K562 (cell line): ENCODE measurements around the gene CHRNB1. TPM values are rescaled to one million over a fixed set of nuclear protein-coding genes. Genes with fewer than 3 reads are reported as not detected.

Experiments
- FOXA1 ChIP-seq: fragments of 450-650 bp; IDR thresholded peaks from 2 replicates; pipeline ENCODE4 v1.6.1; 2016; ENCODE audit warnings: mild to moderate bottlenecking, borderline replicate concordance
- FOXK1 ChIP-seq: sonication (generic); formaldehyde crosslinking; IDR thresholded peaks from 2 replicates; pipeline ENCODE4 v1.8.0; 2022; ENCODE audit warnings: missing genetic modification reagents, mild to moderate bottlenecking, borderline replicate concordance
- HMG20A ChIP-seq: fragments of 450-650 bp; formaldehyde crosslinking; conservative IDR thresholded peaks from 2 replicates; pipeline ENCODE4 v1.4.0; 2020; ENCODE audit warnings: mild to moderate bottlenecking, mixed read lengths
- HNRNPH1 ChIP-seq: fragments of 200-400 bp; formaldehyde crosslinking; optimal IDR thresholded peaks from 2 replicates; pipeline ENCODE3; 2017; ENCODE audit warnings: low read depth, mild to moderate bottlenecking, low read length, moderate library complexity
- HOMEZ ChIP-seq: fragments of 250-450 bp; sonication (Bioruptor Pico); IDR thresholded peaks from 2 replicates; pipeline ENCODE4 v1.4.0; 2020; ENCODE audit warnings: mild to moderate bottlenecking, moderate library complexity
- KLF1 ChIP-seq: fragments of 450-650 bp; IDR thresholded peaks from 2 replicates; pipeline ENCODE4 v1.6.1; 2016; ENCODE audit warnings: missing genetic modification characterization, missing compliant biosample characterization
- MCM5 ChIP-seq: fragments of 450-650 bp; IDR thresholded peaks from 2 replicates; pipeline ENCODE4 v1.6.1; 2016; ENCODE audit warnings: low read depth
- MEF2D ChIP-seq: conservative IDR thresholded peaks from 2 replicates; pipeline ENCODE4 v1.6.1; 2016; ENCODE audit warnings: low read depth, missing genetic modification characterization, missing compliant biosample characterization
- NFE2 ChIP-seq: IDR thresholded peaks from 2 replicates; pipeline ENCODE4 v1.6.1; 2014; ENCODE audit warnings: antibody characterized with exemption, low read depth
- PHTF2 ChIP-seq: fragments of 250-450 bp; sonication (Bioruptor Pico); IDR thresholded peaks from 2 replicates; pipeline ENCODE4 v1.5.0; 2021; ENCODE audit warnings: mild to moderate bottlenecking
- RREB1 ChIP-seq: fragments of 250-450 bp; sonication (Bioruptor Pico); IDR thresholded peaks from 2 replicates; pipeline ENCODE4 v1.4.0; 2020
- RUNX1 ChIP-seq: sonication (generic); IDR thresholded peaks from 2 replicates; pipeline ENCODE4 v1.6.1; 2016; ENCODE audit warnings: antibody characterized with exemption, low read depth
- SLC30A9 ChIP-seq: fragments of 250-450 bp; sonication (Bioruptor Pico); IDR thresholded peaks from 2 replicates; pipeline ENCODE4 v1.8.0; 2022; ENCODE audit warnings: mild to moderate bottlenecking, moderate library complexity
- SREBF1 ChIP-seq: fragments of 150-350 bp; IDR thresholded peaks from 2 replicates; pipeline ENCODE4 v1.6.1; 2014; ENCODE audit warnings: antibody characterized with exemption, low read depth, low read length, borderline replicate concordance
- XRCC5 ChIP-seq: fragments of 200-400 bp; formaldehyde crosslinking; IDR thresholded peaks from 2 replicates; pipeline ENCODE4 v1.6.1; 2017; ENCODE audit warnings: low read depth, mild to moderate bottlenecking, low read length
- ZBTB7A ChIP-seq: IDR thresholded peaks from 2 replicates; pipeline ENCODE4 v1.6.1; 2011; ENCODE audit warnings: low read depth, mild to moderate bottlenecking, low read length, moderate library complexity, borderline replicate concordance; ENCODE audit not compliant: control insufficient read depth
- ZFP1 ChIP-seq: fragments of 450-650 bp; formaldehyde crosslinking; IDR thresholded peaks from 2 replicates; pipeline ENCODE4 v1.4.0; 2020; ENCODE audit warnings: mild to moderate bottlenecking, mixed read lengths
- ZFPM2 ChIP-seq: fragments of 250-450 bp; sonication (Bioruptor Pico); IDR thresholded peaks from 2 replicates; pipeline ENCODE4 v1.5.1; 2022; ENCODE audit warnings: mild to moderate bottlenecking
- ZNF778 ChIP-seq: fragments of 450-650 bp; formaldehyde crosslinking; IDR thresholded peaks from 2 replicates; pipeline ENCODE4 v1.4.0; 2020; ENCODE audit warnings: mild to moderate bottlenecking, moderate library complexity
- polyA plus RNA-seq, 8 experiments: library from polyadenylated mRNA; depleted of rRNA in 4 of 8; stranded (reverse) in 5 of 8; unstranded in 3 of 8; fragments of >200 nt; fragmentation: Nextera tagmentation in 2 of 8; fragmentation: Illumina TruSeq in 1 of 8; extraction: Ambion mirVana in 2 of 8; extraction: Trizol in 1 of 8; gene quantifications; 2 replicates each; pipeline versions ENCODE4 v1.2.1 to v1.2.3, GENCODE V29; 2011 to 2014; ENCODE audit warnings: inconsistent platforms in 1 of 8, missing spikeins in 1 of 8
- total RNA-seq, 7 experiments: library from RNA; depleted of rRNA in 6 of 7; stranded (reverse); fragments of >200 nt in 6 of 7; fragmentation: Illumina TruSeq in 2 of 7; extraction: Trizol in 2 of 7; gene quantifications; 2 replicates each; pipeline versions ENCODE4 v1.2.1 to v1.2.3, GENCODE V29; 2011 to 2021; ENCODE audit warnings: low replicate concordance in 1 of 7
- TF ChIP-seq, protein P1 (sequence below): fragments of 450-650 bp; IDR thresholded peaks from 2 replicates; pipeline ENCODE4 v1.6.1; 2018; ENCODE audit warnings: mild to moderate bottlenecking, low read depth; ENCODE audit not compliant: partially characterized antibody

CHRNB1 gene
- total and polyA plus RNA-seq, 9 of the 15 experiments (the other 6 are each of a cell fraction or from before 2014, with no cell fraction given): 4.7 to 12.3 (median 6.8) TPM

DNA sequence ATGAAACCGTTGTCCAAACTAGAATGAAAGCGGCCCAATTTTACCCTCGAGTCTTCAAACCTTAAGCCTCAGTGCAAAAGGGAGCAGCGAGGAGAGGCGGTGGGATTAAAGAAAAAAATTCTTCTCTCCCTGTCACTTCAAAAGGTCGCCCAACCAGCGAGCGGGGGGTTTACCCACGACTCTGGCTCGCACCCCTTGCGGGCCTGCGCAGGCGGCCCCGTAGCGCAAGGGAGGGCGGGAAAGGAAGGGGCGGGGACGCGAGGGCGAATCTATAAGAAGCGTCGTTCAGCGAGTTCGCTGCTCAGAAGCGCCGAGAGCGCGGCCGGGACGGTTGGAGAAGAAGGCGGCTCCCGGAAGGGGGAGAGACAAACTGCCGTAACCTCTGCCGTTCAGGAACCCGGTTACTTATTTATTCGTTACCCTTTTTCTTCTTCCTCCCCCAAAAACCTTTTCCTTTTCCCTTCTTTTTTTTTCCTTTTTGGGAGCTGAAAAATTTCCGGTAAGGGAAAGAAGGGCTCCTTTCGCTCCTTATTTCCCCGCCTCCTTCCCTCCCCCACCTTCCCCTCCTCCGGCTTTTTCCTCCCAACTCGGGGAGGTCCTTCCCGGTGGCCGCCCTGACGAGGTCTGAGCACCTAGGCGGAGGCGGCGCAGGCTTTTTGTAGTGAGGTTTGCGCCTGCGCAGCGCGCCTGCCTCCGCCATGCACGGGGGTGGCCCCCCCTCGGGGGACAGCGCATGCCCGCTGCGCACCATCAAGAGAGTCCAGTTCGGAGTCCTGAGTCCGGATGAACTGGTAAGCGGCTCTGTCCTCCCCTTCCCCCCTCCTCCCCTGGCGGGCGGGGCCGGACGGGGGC, 39.4 kb downstream of the CHRNB1 start, which contains the start of gene POLR2A (continued):
- TF ChIP-seq HMG20A (CRISPR knock-in tag): no peak
- TF ChIP-seq SREBF1: no peak
- TF ChIP-seq HNRNPH1: no peak
- peak; percentile 27; the same call in 1 of the 2 replicates for TF ChIP-seq ZFP1 (CRISPR knock-in tag)
- TF ChIP-seq, protein P1, sequence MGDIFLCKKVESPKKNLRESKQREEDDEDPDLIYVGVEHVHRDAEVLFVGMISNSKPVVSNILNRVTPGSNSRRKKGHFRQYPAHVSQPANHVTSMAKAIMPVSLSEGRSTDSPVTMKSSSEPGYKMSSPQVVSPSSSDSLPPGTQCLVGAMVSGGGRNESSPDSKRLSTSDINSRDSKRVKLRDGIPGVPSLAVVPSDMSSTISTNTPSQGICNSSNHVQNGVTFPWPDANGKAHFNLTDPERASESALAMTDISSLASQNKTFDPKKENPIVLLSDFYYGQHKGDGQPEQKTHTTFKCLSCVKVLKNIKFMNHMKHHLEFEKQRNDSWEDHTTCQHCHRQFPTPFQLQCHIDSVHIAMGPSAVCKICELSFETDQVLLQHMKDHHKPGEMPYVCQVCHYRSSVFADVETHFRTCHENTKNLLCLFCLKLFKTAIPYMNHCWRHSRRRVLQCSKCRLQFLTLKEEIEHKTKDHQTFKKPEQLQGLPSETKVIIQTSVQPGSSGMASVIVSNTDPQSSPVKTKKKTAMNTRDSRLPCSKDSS: no peak
- TF ChIP-seq PHTF2 (CRISPR knock-in tag): peak; percentile 20; the same call in 1 of the 2 replicates
- TF ChIP-seq FOXK1 (CRISPR knock-in tag): no peak
- peak; percentile 85; the same call in 1 of the 2 replicates for TF ChIP-seq ZBTB7A
- no peak for TF ChIP-seq KLF1
- 0 out of 2 replicates have a peak, but pooled peaks have one; percentile 34 for TF ChIP-seq MEF2D (tag)
- TF ChIP-seq RUNX1: no peak
- peak; percentile 42; the same call in 1 of the 2 replicates for TF ChIP-seq NFE2
- no peak for TF ChIP-seq XRCC5
- TF ChIP-seq SLC30A9 (CRISPR knock-in tag): no peak
- no peak for TF ChIP-seq ZNF778 (CRISPR knock-in tag)
- TF ChIP-seq HOMEZ (CRISPR knock-in tag): no peak
- TF ChIP-seq ZFPM2 (CRISPR knock-in tag): no peak
- TF ChIP-seq FOXA1: no peak
- no peak for TF ChIP-seq RREB1
- TF ChIP-seq MCM5: no peak
